Smooth muscle cell (in vitro differentiated cells): ENCODE data around the gene CPEB4. TPM values are rescaled to one million over a fixed set of nuclear protein-coding genes. Genes with fewer than 3 reads are reported as not detected.

Experiments
- DNase-seq: peaks from one replicate; lab custom pipeline; 2025; ENCODE audit not compliant: unreplicated experiment; lab: John Stamatoyannopoulos, UW
- H2AFZ ChIP-seq: fragments of 200-600 bp; sonication (generic); 2 replicates; pipeline ENCODE4 v1.6.0; 2016; ENCODE audit warnings: antibody characterized with exemption, low read depth, mild to moderate bottlenecking
- H3F3A ChIP-seq: fragments of 200-600 bp; sonication (generic); 2 replicates; pipeline ENCODE4 v1.6.0; 2017; ENCODE audit warnings: antibody characterized with exemption, low read depth
- H3K27ac ChIP-seq: fragments of 200-600 bp; sonication (generic); 2 replicates; pipeline ENCODE4 v1.5.1; 2016; ENCODE audit warnings: low read depth, mild to moderate bottlenecking
- H3K27me3 ChIP-seq: fragments of 200-600 bp; sonication (generic); 2 replicates; pipeline ENCODE4 v1.6.1; 2016; ENCODE audit warnings: low read depth, mild to moderate bottlenecking
- H3K36me3 ChIP-seq: fragments of 200-600 bp; sonication (generic); 2 replicates; pipeline ENCODE4 v1.5.1; 2016; ENCODE audit warnings: low read depth
- H3K4me1 ChIP-seq: fragments of 200-600 bp; sonication (generic); 2 replicates; pipeline ENCODE4 v1.5.1; 2016; ENCODE audit warnings: low read depth
- H3K4me2 ChIP-seq: fragments of 200-600 bp; sonication (generic); 2 replicates; pipeline ENCODE4 v1.6.0; 2016; ENCODE audit warnings: mild to moderate bottlenecking
- H3K4me3 ChIP-seq: fragments of 200-600 bp; sonication (generic); 2 replicates; pipeline ENCODE4 v1.5.1; 2016; ENCODE audit warnings: mild to moderate bottlenecking
- H3K79me2 ChIP-seq: fragments of 200-600 bp; sonication (generic); 2 replicates; pipeline ENCODE4 v1.6.0; 2016; ENCODE audit warnings: low read depth, mild to moderate bottlenecking
- H3K9ac ChIP-seq: fragments of 200-600 bp; sonication (generic); 2 replicates; pipeline ENCODE4 v1.6.0; 2016; ENCODE audit warnings: low read depth
- H3K9me3 ChIP-seq: fragments of 200-600 bp; sonication (generic); replicated peaks from 2 replicates; pipeline ENCODE4 v1.5.1; 2016; ENCODE audit warnings: low read depth
- H4K20me1 ChIP-seq: fragments of 200-600 bp; sonication (generic); 2 replicates; pipeline ENCODE4 v1.6.0; 2016; ENCODE audit warnings: low read depth
- CTCF ChIP-seq: fragments of 200-600 bp; sonication (generic); IDR thresholded peaks from 2 replicates; pipeline ENCODE4 v1.5.1; 2017; ENCODE audit warnings: borderline replicate concordance, mild to moderate bottlenecking, antibody characterized with exemption; ENCODE audit not compliant: insufficient read depth, poor library complexity, severe bottlenecking
- WGBS: methylation state at CpG from one replicate; pipeline ENCODE4 v1.1.7; 2016; ENCODE audit warnings: low lambda C conversion rate; 5-methylcytosine and 5-hydroxymethylcytosine counted together
- polyA plus RNA-seq: library from polyadenylated mRNA; unstranded; fragments of >200 nt; fragmentation: Nextera tagmentation; extraction: Ambion mirVana; gene quantifications from 2 replicates; pipeline ENCODE4 v1.2.1, GENCODE V29; 2016
- total RNA-seq: library from RNA; depleted of rRNA; stranded (reverse); fragments of >200 nt; gene quantifications from 2 replicates; pipeline ENCODE4 v1.2.3, GENCODE V29; 2014

The CPEB4 gene
- total and polyA plus RNA-seq, 2 experiments from 2014 or later = 5.1 to 38.5 TPM

DNA sequence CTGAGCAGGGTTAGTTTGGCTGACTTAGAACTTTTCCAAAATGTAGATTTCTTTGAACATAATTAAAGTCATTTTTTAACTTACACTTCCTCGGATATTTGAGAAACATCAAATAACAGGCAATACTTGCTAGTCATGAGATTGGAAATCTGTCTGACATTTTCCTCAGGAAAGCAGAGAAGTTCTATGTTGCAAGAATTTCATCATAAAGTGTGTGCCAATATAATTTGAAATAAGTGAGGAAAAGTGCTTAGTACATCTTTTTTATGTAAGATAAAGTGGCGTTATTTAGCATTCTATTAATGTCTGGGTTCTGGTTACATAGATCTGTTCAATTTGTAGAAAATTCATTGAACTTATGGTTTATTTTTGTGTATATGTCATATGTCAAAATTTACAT lies 52.1 kb downstream of the CPEB4 start:
- Histone ChIP-seq H3K27ac (no peak overlapping the region), H3K4me3 (no peak overlapping the region), H3K9ac (no peak overlapping the region), H3K9me3 (no peaks in the 10 kb centered on the region), H3K36me3 (no peaks in the 10 kb centered on the region), H3K4me1 (peaks cover 21% of the 10 kb centered on the region), H3F3A (no peaks in the 10 kb centered on the region), H3K79me2 (peaks cover 9% of the 10 kb centered on the region), H4K20me1 (peaks cover 81% of the 10 kb centered on the region), H2AFZ (no peak overlapping the region), H3K27me3 (no peaks in the 10 kb centered on the region), H3K4me2 (no peak overlapping the region)
- DNase-seq = no peak
- no peak for TF ChIP-seq CTCF
- 90% methylated on average over 2 of the region's 2 CpGs for WGBS

DNA sequence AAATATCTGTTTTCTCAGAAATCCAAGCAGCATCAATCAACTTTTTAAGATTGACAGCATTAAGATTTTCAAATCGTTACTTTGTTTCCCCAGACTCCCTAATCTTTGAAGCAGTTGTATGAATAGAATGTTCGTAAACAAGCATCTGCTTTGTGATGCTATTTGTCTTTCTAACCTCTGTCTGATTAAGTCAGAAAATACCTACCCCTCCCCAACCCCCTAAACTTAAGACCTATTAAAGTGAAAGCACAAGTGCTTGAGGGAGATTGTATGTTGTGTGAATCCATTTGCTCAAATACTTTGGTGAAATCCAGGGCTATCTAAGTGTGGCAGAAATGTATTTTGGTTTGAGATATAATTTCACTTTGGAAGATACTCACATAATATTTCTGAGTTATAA lies 53.0 kb downstream of the CPEB4 start:
- 74% methylated on average over 2 of the region's 2 CpGs for WGBS
- peaks cover 16% of the 10 kb centered on the region for H3K4me1 ChIP-seq
- DNase-seq = no peak
- TF ChIP-seq CTCF = no peak
- no peaks in the 10 kb centered on the region for H3K27me3 ChIP-seq
- H3K36me3 ChIP-seq = peaks cover 7% of the 10 kb centered on the region
- H3K4me2 ChIP-seq = no peak overlapping the region
- no peak overlapping the region for H3K27ac ChIP-seq
- H2AFZ ChIP-seq = no peak overlapping the region
- H3K79me2 ChIP-seq = peaks cover 9% of the 10 kb centered on the region
- no peak overlapping the region for H3K4me3 ChIP-seq
- H3K9ac ChIP-seq = no peak overlapping the region
- no peaks in the 10 kb centered on the region for H3K9me3 ChIP-seq
- no peaks in the 10 kb centered on the region for H3F3A ChIP-seq
- peaks cover 73% of the 10 kb centered on the region for H4K20me1 ChIP-seq

DNA sequence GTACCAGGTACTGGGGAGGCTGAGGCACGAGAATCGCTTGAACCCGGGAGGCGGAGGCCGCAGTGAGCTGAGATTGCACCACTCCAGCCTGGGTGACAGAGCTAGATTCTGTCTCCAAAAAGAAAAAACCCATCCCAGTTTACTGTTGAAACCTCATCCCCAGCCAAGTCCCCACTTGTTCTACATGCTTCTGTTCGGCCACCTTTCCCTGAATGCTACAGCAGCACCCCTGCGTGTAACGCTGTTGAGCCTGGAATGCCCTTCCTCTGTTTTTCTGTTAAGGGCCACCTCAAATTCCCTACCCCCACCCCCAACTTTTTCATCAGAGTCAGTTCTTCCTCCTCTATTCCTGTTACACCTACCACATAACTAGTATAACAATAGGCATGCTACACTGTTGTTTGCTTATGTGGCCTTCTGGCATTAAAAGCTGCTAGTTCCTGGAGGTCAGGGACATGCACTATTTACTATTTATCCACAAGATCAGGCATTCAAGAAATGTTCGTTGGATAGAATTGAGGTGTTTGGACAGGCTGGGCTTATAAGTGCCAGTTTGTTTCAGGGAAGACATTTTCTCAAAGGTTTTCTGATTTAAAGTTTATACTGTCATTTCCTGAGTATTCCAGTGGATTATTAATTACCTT lies 53.7 kb downstream of the CPEB4 start:
- Histone ChIP-seq H3K4me1 (peaks cover 12% of the 10 kb centered on the region), H3K9ac (no peak overlapping the region), H3K79me2 (peaks cover 9% of the 10 kb centered on the region), H3K4me2 (no peak overlapping the region), H3K27ac (no peak overlapping the region), H3F3A (no peaks in the 10 kb centered on the region), H4K20me1 (peaks cover 66% of the 10 kb centered on the region), H3K27me3 (no peaks in the 10 kb centered on the region), H2AFZ (no peak overlapping the region), H3K9me3 (no peaks in the 10 kb centered on the region), H3K4me3 (no peak overlapping the region), H3K36me3 (peaks cover 7% of the 10 kb centered on the region)
- no peak for TF ChIP-seq CTCF
- no peak for DNase-seq
- 89% methylated on average over 9 of the region's 9 CpGs for WGBS

GRCh38 chr5:173944511-173944910 lies 56.4 kb downstream of the CPEB4 start:
- peaks cover 12% of the 10 kb centered on the region for H3K4me1 ChIP-seq
- peaks cover 45% of the 10 kb centered on the region for H4K20me1 ChIP-seq
- no peak overlapping the region for H3K9ac ChIP-seq
- H3K79me2 ChIP-seq = peaks cover 9% of the 10 kb centered on the region
- no peaks in the 10 kb centered on the region for H3K9me3 ChIP-seq
- DNase-seq = no peak
- H3K27ac ChIP-seq = no peak overlapping the region
- H3K27me3 ChIP-seq = no peaks in the 10 kb centered on the region
- 98% methylated on average over 2 of the region's 2 CpGs for WGBS
- H3K36me3 ChIP-seq = peaks cover 7% of the 10 kb centered on the region
- TF ChIP-seq CTCF = no peak
- no peak overlapping the region for H2AFZ ChIP-seq
- no peak overlapping the region for H3K4me3 ChIP-seq
- H3F3A ChIP-seq = no peaks in the 10 kb centered on the region
- H3K4me2 ChIP-seq = no peak overlapping the region
